GM12892 (cell line): ENCODE data around the gene FAM118A.

Source experiments
- POLR2A ChIP-seq: IDR thresholded peaks from 2 replicates; pipeline ENCODE4 v1.6.1; 2011; ENCODE audit warnings: low read depth, low read length, control low read depth
- POLR2AphosphoS5 ChIP-seq: IDR thresholded peaks from 2 replicates; pipeline ENCODE4 v1.6.1; 2011; ENCODE audit warnings: low read depth, low read length, control low read depth

- TF ChIP-seq POLR2A (no peak), POLR2AphosphoS5 (no peak)
Observed at GRCh38 chr22:45389546-45389945, 79.8 kb downstream of the FAM118A start.
